A549 (cell line): ENCODE data around the gene ACBD7. TPM values are rescaled to one million over a fixed set of nuclear protein-coding genes. Genes with fewer than 3 reads are reported as not detected.

Experiments
- ATAC-seq, 2 experiments: fragments of 200-7000 bp in 1 of 2; fragments of >200 bp in 1 of 2; cut with Nextera tagmentation in 1 of 2; cut with Tn5 transposase in 1 of 2; 3 replicates each; pipeline versions ENCODE4 v1.8.0 to v1.9.1; 2018 to 2020; ENCODE audit warnings: mild to moderate bottlenecking in 1 of 2, moderate library complexity in 1 of 2
- CTCF ChIA-PET: fragments of 300-600 bp; sonication (Branson Sonifier 250); formaldehyde crosslinking; extraction: SDS; loops from one replicate; lab custom pipeline; 2021; ENCODE audit warnings: antibody characterized with exemption, inconsistent platforms; lab: Yijun Ruan, JAX
- POLR2A ChIA-PET: fragments of 350-600 bp; formaldehyde crosslinking; extraction: SDS; loops from one replicate; lab custom pipeline; 2021; ENCODE audit warnings: antibody characterized with exemption, inconsistent platforms; lab: Yijun Ruan, JAX
- DNase-seq, 2 experiments: peaks; one replicate each; pipeline versions ENCODE4 v3.0.0 to v3.0.0-alpha.2; 2011 to 2016; ENCODE audit warnings: low read depth in 1 of 2, low spot score in 1 of 2
- FAIRE-seq: peaks from 2 replicates; lab custom pipeline; 2011; peaks lifted over from hg19 to GRCh38; lab: Jason Lieb, UNC
- H3K27ac ChIP-seq, 2 experiments: fragments of >200 bp; sonication (Bioruptor Twin); formaldehyde crosslinking; 3 replicates each; pipeline ENCODE4 v1.5.1; 2016 to 2017
- H3K4me1 ChIP-seq: fragments of >200 bp; sonication (Bioruptor Twin); formaldehyde crosslinking; 3 replicates; pipeline ENCODE4 v1.6.1; 2016
- H3K4me2 ChIP-seq: fragments of >200 bp; sonication (Bioruptor Twin); formaldehyde crosslinking; 3 replicates; pipeline ENCODE4 v1.6.1; 2016
- H3K4me3 ChIP-seq: fragments of >200 bp; sonication (Bioruptor Twin); formaldehyde crosslinking; 3 replicates; pipeline ENCODE4 v1.5.1; 2016
- H3K9me3 ChIP-seq: fragments of >200 bp; sonication (Bioruptor Twin); formaldehyde crosslinking; 3 replicates; pipeline ENCODE4 v1.6.1; 2016
- CHD4 ChIP-seq: fragments of 200-600 bp; sonication (generic); IDR thresholded peaks from 2 replicates; pipeline ENCODE4 v1.6.1; 2016; ENCODE audit warnings: antibody characterized with exemption, mild to moderate bottlenecking, borderline replicate concordance
- CTCF ChIP-seq: fragments of >200 bp; sonication (Bioruptor Twin); formaldehyde crosslinking; IDR thresholded peaks from 3 replicates; pipeline ENCODE4 v1.5.1; 2016
- EHF ChIP-seq: fragments of 250-450 bp; sonication (Bioruptor Pico); IDR thresholded peaks from 2 replicates; pipeline ENCODE4 v1.5.0; 2020; ENCODE audit warnings: mild to moderate bottlenecking
- EP300 ChIP-seq, 2 experiments: fragments of >200 bp; sonication (Bioruptor Twin); formaldehyde crosslinking; IDR thresholded peaks; 2 replicates in 1 of 2; 3 replicates in 1 of 2; pipeline ENCODE4 v1.6.1; 2016 to 2017
- ESRRA ChIP-seq: fragments of 150-350 bp; IDR thresholded peaks from 2 replicates; pipeline ENCODE4 v1.6.1; 2014; ENCODE audit warnings: mild to moderate bottlenecking, low read length, borderline replicate concordance
- FOSB ChIP-seq: fragments of 250-450 bp; sonication (Bioruptor Pico); IDR thresholded peaks from 2 replicates; pipeline ENCODE4 v1.5.0; 2020; ENCODE audit warnings: mild to moderate bottlenecking, moderate library complexity
- FOXS1 ChIP-seq: fragments of 250-450 bp; sonication (Bioruptor Pico); IDR thresholded peaks from 2 replicates; pipeline ENCODE4 v1.5.0; 2020; ENCODE audit warnings: mild to moderate bottlenecking, moderate library complexity
- HES2 ChIP-seq: fragments of >200 bp; sonication (Bioruptor Twin); formaldehyde crosslinking; IDR thresholded peaks from 2 replicates; pipeline ENCODE4 v1.6.1; 2016
- HEYL ChIP-seq: fragments of 250-450 bp; sonication (Bioruptor Pico); IDR thresholded peaks from 2 replicates; pipeline ENCODE4 v1.8.0; 2021; ENCODE audit warnings: mild to moderate bottlenecking, moderate library complexity
- JUNB ChIP-seq: fragments of >200 bp; sonication (Bioruptor Twin); formaldehyde crosslinking; IDR thresholded peaks from 2 replicates; pipeline ENCODE4 v1.6.1; 2016
- KDM1A ChIP-seq: fragments of 200-600 bp; sonication (generic); IDR thresholded peaks from 2 replicates; pipeline ENCODE4 v1.6.1; 2016; ENCODE audit warnings: low read depth, mild to moderate bottlenecking
- KDM5A ChIP-seq: fragments of 200-600 bp; sonication (generic); IDR thresholded peaks from 2 replicates; pipeline ENCODE4 v1.6.1; 2016; ENCODE audit warnings: antibody characterized with exemption, mild to moderate bottlenecking
- MAFK ChIP-seq: fragments of 450-650 bp; IDR thresholded peaks from 2 replicates; pipeline ENCODE4 v1.6.1; 2014; ENCODE audit not compliant: partially characterized antibody
- POLR2AphosphoS2 ChIP-seq: conservative IDR thresholded peaks from 2 replicates; pipeline ENCODE4 v1.6.1; 2012; ENCODE audit warnings: low read length, improper control_type of control experiment, inconsistent platforms
- RCOR1 ChIP-seq: fragments of 150-350 bp; IDR thresholded peaks from 2 replicates; pipeline ENCODE4 v1.6.1; 2014; ENCODE audit warnings: antibody characterized with exemption, low read length, low read depth
- REST ChIP-seq: fragments of 200-600 bp; sonication (generic); IDR thresholded peaks from 2 replicates; pipeline ENCODE4 v1.6.1; 2016; ENCODE audit warnings: antibody characterized with exemption, mild to moderate bottlenecking, moderate library complexity
- SMC3 ChIP-seq: fragments of >200 bp; sonication (Bioruptor Twin); formaldehyde crosslinking; IDR thresholded peaks from 3 replicates; pipeline ENCODE4 v1.6.1; 2018; ENCODE audit warnings: inconsistent platforms
- TFCP2L1 ChIP-seq: fragments of 250-450 bp; sonication (Bioruptor Pico); IDR thresholded peaks from 2 replicates; pipeline ENCODE4 v1.5.0; 2021; ENCODE audit warnings: mild to moderate bottlenecking
- TP53 ChIP-seq: fragments of 250-450 bp; sonication (Bioruptor Pico); IDR thresholded peaks from 2 replicates; pipeline ENCODE4 v1.5.0; 2021; ENCODE audit warnings: mild to moderate bottlenecking, moderate library complexity
- USF2 ChIP-seq: fragments of 450-650 bp; IDR thresholded peaks from 2 replicates; pipeline ENCODE4 v1.6.1; 2014; ENCODE audit warnings: antibody characterized with exemption
- ZFP36 ChIP-seq: fragments of 450-650 bp; IDR thresholded peaks from 2 replicates; pipeline ENCODE4 v1.6.1; 2014; ENCODE audit warnings: borderline replicate concordance; ENCODE audit not compliant: partially characterized antibody
- WGBS: methylation state at CpG from one replicate; pipeline ENCODE4 v1.1.6; 2017; ENCODE audit errors: missing lambda C conversion rate; 5-methylcytosine and 5-hydroxymethylcytosine counted together
- polyA plus RNA-seq, 4 experiments: library from polyadenylated mRNA; depleted of rRNA in 3 of 4; stranded (reverse); fragments of >200 nt; fragmentation: RNase III in 1 of 4; extraction: RNeasy Plus Mini Kit Qiagen cat#74134 plus additional on column Dnase treatment in 1 of 4; gene quantifications; 2 replicates in 3 of 4; 3 replicates in 1 of 4; pipeline ENCODE4 v1.2.3, GENCODE V29; 2011 to 2017

ACBD7 gene
- polyA plus RNA-seq, 2 of the 4 experiments (the other 2 are of a cell fraction): 0.90 to 1.2 TPM

GRCh38 chr10:15046626-15047025, 42.0 kb downstream of the ACBD7 start:
- no peak overlapping the region for H3K4me3 ChIP-seq
- H3K4me2 ChIP-seq: no peak overlapping the region
- WGBS: 55% methylated on average over 5 of the region's 5 CpGs
- H3K27ac ChIP-seq: no peak overlapping the region
- POLR2A ChIA-PET: no interaction called here
- H3K4me1 ChIP-seq: no peaks in the 10 kb centered on the region
- no peak for TF ChIP-seq CTCF
- TF ChIP-seq TP53: no peak
- TF ChIP-seq KDM5A: no peak
- no peak for TF ChIP-seq FOXS1 (CRISPR knock-in tag)
- TF ChIP-seq CHD4: no peak
- no peak for TF ChIP-seq POLR2AphosphoS2
- ATAC-seq (no peak), DNase-seq (no peak), FAIRE-seq (no peak)
- CTCF ChIA-PET: no interaction called here
- H3K9me3 ChIP-seq: no peaks in the 10 kb centered on the region

- ATAC-seq (no peak), FAIRE-seq (no peak), DNase-seq (no peak)
- CTCF ChIA-PET: no interaction called here
- no peak for TF ChIP-seq FOSB (CRISPR knock-in tag)
- TF ChIP-seq USF2: no peak
- TF ChIP-seq FOXS1 (CRISPR knock-in tag): no peak
- no peak for TF ChIP-seq ESRRA
- TF ChIP-seq SMC3: no peak
- TF ChIP-seq REST: no peak
- no peak for TF ChIP-seq EHF (CRISPR knock-in tag)
- TF ChIP-seq ZFP36: no peak
- no peak for TF ChIP-seq RCOR1
- TF ChIP-seq HES2: no peak
- no peak for TF ChIP-seq TP53
- TF ChIP-seq KDM1A: no peak
- no peak for TF ChIP-seq HEYL (CRISPR knock-in tag)
- no peak for TF ChIP-seq JUNB
- no peak for TF ChIP-seq TFCP2L1 (CRISPR knock-in tag)
- TF ChIP-seq EP300 (IDR thresholded peaks at IDR 0.05): no peak
- no peak for TF ChIP-seq MAFK
- Histone ChIP-seq H3K9me3 (no peaks in the 10 kb centered on the region), H3K4me3 (no peak overlapping the region), H3K4me2 (no peak overlapping the region), H3K4me1 (no peaks in the 10 kb centered on the region), H3K27ac (no peak overlapping the region)
- 50% methylated on average over 1 of the region's 1 CpG for WGBS
- POLR2A ChIA-PET: no interaction called here
These were observed 43.2 kb downstream of the ACBD7 start for GRCh38 chr10:15045380-15045779.
